B cell (primary cell): ENCODE results near the gene WAC. TPM values are rescaled to one million over a fixed set of nuclear protein-coding genes. Genes with fewer than 3 reads are reported as not detected.

Experiments used
- ATAC-seq: fragments of 200-7000 bp; cut with Tn5 transposase; one replicate; pipeline ENCODE4 v1.10.0; 2021; ENCODE audit warnings: low read depth, mild to moderate bottlenecking, moderate number of reproducible peaks, moderate library complexity
- CTCF ChIA-PET: fragments of 350-600 bp; sonication (Branson Sonifier 250); formaldehyde crosslinking; loops from one replicate; lab custom pipeline; 2021; ENCODE audit warnings: antibody characterized with exemption, inconsistent platforms; lab: Charles Lee
- POLR2A ChIA-PET: fragments of 350-600 bp; sonication (Branson Sonifier 250); formaldehyde crosslinking; loops from one replicate; lab custom pipeline; 2021; ENCODE audit warnings: antibody characterized with exemption; lab: Charles Lee
- DNase-seq: peaks from one replicate; pipeline ENCODE4 v3.0.0; 2013
- H2AFZ ChIP-seq: 2 replicates; pipeline ENCODE4 v1.6.1; 2012; ENCODE audit warnings: mild to moderate bottlenecking, low read depth, low read length; ENCODE audit not compliant: insufficient read depth, poor library complexity, severe bottlenecking
- H3K27ac ChIP-seq, 2 donors: 1 replicate in 1 of 2; 2 replicates in 1 of 2; pipeline ENCODE4 v1.5.1; 2012 to 2013; ENCODE audit warnings: low read length in 2 of 2, mild to moderate bottlenecking in 2 of 2, moderate library complexity in 1 of 2
- H3K27me3 ChIP-seq, 4 experiments: fragments of 200-600 bp in 1 of 4; sonication (generic) in 1 of 4; replicated peaks in 1 of 4; 1 replicate in 2 of 4; 2 replicates in 2 of 4; pipeline versions ENCODE4 v1.6.1 to v1.7.0; 2013 to 2016; ENCODE audit warnings: low read length in 3 of 4, mild to moderate bottlenecking in 2 of 4, mixed read lengths in 1 of 4, moderate library complexity in 1 of 4; ENCODE audit not compliant: insufficient read depth in 4 of 4, control insufficient read depth in 3 of 4; ENCODE audit errors: control extremely low read depth in 1 of 4
- H3K36me3 ChIP-seq, 2 experiments: replicated peaks in 1 of 2; 1 replicate in 1 of 2; 2 replicates in 1 of 2; pipeline versions ENCODE4 v1.6.1 to v1.7.1; 2013; ENCODE audit warnings: low read length in 1 of 2; ENCODE audit not compliant: insufficient read depth in 2 of 2, control insufficient read depth in 1 of 2; ENCODE audit errors: control extremely low read depth in 1 of 2, extremely low read depth in 1 of 2
- H3K4me1 ChIP-seq, 2 donors: fragments of 200-600 bp in 1 of 2; sonication (generic) in 1 of 2; 1 replicate in 1 of 2; 2 replicates in 1 of 2; pipeline versions ENCODE4 v1.5.1 to v1.6.1; 2013 to 2017; ENCODE audit warnings: low read length in 2 of 2; ENCODE audit not compliant: control insufficient read depth in 2 of 2, insufficient read depth in 2 of 2
- H3K4me2 ChIP-seq: replicated peaks from 2 replicates; pipeline ENCODE3; 2012; ENCODE audit warnings: mild to moderate bottlenecking, low read depth, low read length; ENCODE audit not compliant: poor library complexity, severe bottlenecking
- H3K4me3 ChIP-seq, 5 experiments: fragments of 200-600 bp in 1 of 5; sonication (generic) in 1 of 5; 1 replicate in 3 of 5; 2 replicates in 2 of 5; pipeline versions ENCODE4 v1.5.1 to v1.7.0; 2011 to 2016; ENCODE audit warnings: low read length in 4 of 5, mild to moderate bottlenecking in 4 of 5, low read depth in 2 of 5, control low read depth in 1 of 5, moderate library complexity in 1 of 5; ENCODE audit not compliant: insufficient read depth in 1 of 5; ENCODE audit errors: control extremely low read depth in 1 of 5, extremely low read depth in 1 of 5
- H3K79me2 ChIP-seq: fragments of 200-600 bp; sonication (generic); one replicate; pipeline ENCODE4 v1.6.0; 2016; ENCODE audit warnings: low read length; ENCODE audit not compliant: control insufficient read depth, insufficient read depth
- H3K9ac ChIP-seq: fragments of 200-600 bp; sonication (generic); 2 replicates; pipeline ENCODE4 v1.6.1; 2017; ENCODE audit warnings: mild to moderate bottlenecking, low read length, moderate library complexity
- H3K9me3 ChIP-seq, 3 donors: one replicate each; pipeline versions ENCODE4 v1.6.1 to v1.7.1; 2013; ENCODE audit warnings: low read length in 2 of 3; ENCODE audit not compliant: control insufficient read depth in 2 of 3, insufficient read depth in 1 of 3; ENCODE audit errors: control extremely low read depth in 1 of 3
- H4K20me1 ChIP-seq: 2 replicates; pipeline ENCODE4 v1.6.0; 2012; ENCODE audit warnings: mild to moderate bottlenecking, low read length; ENCODE audit not compliant: insufficient read depth, control insufficient read depth, poor library complexity, severe bottlenecking
- H3K27ac Mint-ChIP-seq: one replicate; pipeline ENCODE4 v1.8.0; 2021; ENCODE audit warnings: mixed read lengths
- H3K27me3 Mint-ChIP-seq: one replicate; pipeline ENCODE4 v1.8.0; 2021; ENCODE audit warnings: mixed read lengths
- H3K4me1 Mint-ChIP-seq: one replicate; pipeline ENCODE4 v1.8.0; 2021; ENCODE audit warnings: mixed read lengths
- H3K4me3 Mint-ChIP-seq: one replicate; pipeline ENCODE4 v1.8.0; 2021; ENCODE audit warnings: mixed read lengths
- H3K9me3 Mint-ChIP-seq: one replicate; pipeline ENCODE4 v1.8.0; 2022; ENCODE audit warnings: mixed read lengths; ENCODE audit not compliant: insufficient read depth
- CTCF ChIP-seq: fragments of 200-600 bp; IDR thresholded peaks from one replicate; pipeline ENCODE4 v1.8.0; 2022; ENCODE audit warnings: antibody characterized with exemption, mild to moderate bottlenecking
- EZH2 ChIP-seq: IDR thresholded peaks from 2 replicates; pipeline ENCODE4 v1.6.1; 2012; ENCODE audit warnings: borderline replicate concordance, low read depth, mild to moderate bottlenecking, moderate library complexity, low read length; ENCODE audit not compliant: insufficient read depth, poor library complexity, severe bottlenecking
- WGBS: methylation state at CpG from one replicate; pipeline ENCODE4 v1.1.5; 2013; ENCODE audit warnings: missing lambda C conversion rate; ENCODE audit not compliant: insufficient coverage; 5-methylcytosine and 5-hydroxymethylcytosine counted together
- intact Hi-C: fragments of 100-400 bp; cut with micrococcal nuclease; formaldehyde crosslinking; loops from one replicate; pipeline ENCODE4 v1.10.0; 2022
- polyA plus RNA-seq: library from polyadenylated mRNA; depleted of rRNA; stranded (reverse); fragments of >200 nt; gene quantifications from 2 replicates; pipeline ENCODE4 v1.2.3, GENCODE V29; 2012
- total RNA-seq, 2 donors: library from RNA; stranded (reverse); fragments of 120-200 nt in 1 of 2; gene quantifications; 1 replicate in 1 of 2; 2 replicates in 1 of 2; pipeline versions ENCODE4 v1.2.3 to v1.2.4, GENCODE V29; 2013 to 2022

WAC gene
- total and polyA plus RNA-seq, 2 donors (not counting 1 experiment from before 2014, with no cell fraction given) = 77.4 to 196 TPM

- CTCF ChIA-PET = interaction anchor here (0.7 to 1.1 kb wide), 2 partner anchors 9 to 12 kb away, joined by 3 read pairs; no protein-coding TSS in a partner anchor
Observed at GRCh38 chr10:28632584-28632945, 99.6 kb downstream of the WAC start.

GRCh38 chr10:28633750-28634149 is 100.8 kb downstream of the WAC start:
- TF ChIP-seq CTCF = no peak
- no peak for TF ChIP-seq EZH2
- H3K27ac Mint-ChIP-seq = no peak overlapping the region
- Histone ChIP-seq H3K27ac (no peak overlapping the region), H3K9me3 (peaks cover 0 to 13% (median 0%) of the 10 kb centered on the region in 3 donors), H3K79me2 (no peaks in the 10 kb centered on the region), H3K4me1 (no peaks in the 10 kb centered on the region), H2AFZ (no peak overlapping the region), H3K4me2 (no peak overlapping the region), H3K36me3 (no peaks in the 10 kb centered on the region), H4K20me1 (no peaks in the 10 kb centered on the region), H3K9ac (no peak overlapping the region), H3K27me3 (peaks cover 0 to 3% (median 0%) of the 10 kb centered on the region in 4 experiments), H3K4me3 (no peak overlapping the region)
- intact Hi-C loops = no loop called here
- POLR2A ChIA-PET = no interaction called here
- no peak overlapping the region for H3K4me3 Mint-ChIP-seq
- ATAC-seq (no peak), DNase-seq (no peak)
- CTCF ChIA-PET = no interaction called here
- peaks cover 34% of the 10 kb centered on the region for H3K27me3 Mint-ChIP-seq
- H3K9me3 Mint-ChIP-seq = peaks cover 2% of the 10 kb centered on the region
- 96% methylated on average over 4 of the region's 6 CpGs for WGBS
- no peaks in the 10 kb centered on the region for H3K4me1 Mint-ChIP-seq

More at GRCh38 chr10:28632584-28632945, 99.6 kb downstream of the WAC start:
- Histone ChIP-seq H3K27me3 (peaks cover 0 to 3% (median 0%) of the 10 kb centered on the region in 4 experiments), H3K4me3 (no peak overlapping the region), H2AFZ (no peak overlapping the region), H3K27ac (no peak overlapping the region), H3K4me2 (no peak overlapping the region), H4K20me1 (no peaks in the 10 kb centered on the region), H3K4me1 (peaks cover 0 to 4% of the 10 kb centered on the region in 2 donors), H3K79me2 (no peaks in the 10 kb centered on the region), H3K36me3 (no peaks in the 10 kb centered on the region), H3K9ac (no peak overlapping the region), H3K9me3 (peaks cover 0 to 9% (median 0%) of the 10 kb centered on the region in 3 donors)
- TF ChIP-seq EZH2 (no peak), CTCF (no peak)
- Mint-ChIP-seq H3K27ac (no peak overlapping the region), H3K4me3 (no peak overlapping the region), H3K27me3 (peaks cover 43% of the 10 kb centered on the region), H3K4me1 (peaks cover 5% of the 10 kb centered on the region), H3K9me3 (no peaks in the 10 kb centered on the region)
- DNase-seq (no peak), ATAC-seq (no peak)
- POLR2A ChIA-PET = no interaction called here
- intact Hi-C loops = no loop called here
- WGBS = no CpG with 5 or more reads among the region's 1 CpG
